SK-N-SH (cell line): ENCODE results near the gene ATPAF2. TPM values are rescaled to one million over a fixed set of nuclear protein-coding genes. Genes with fewer than 3 reads are reported as not detected.

Experiments
- CTCF ChIA-PET: fragments of 300-600, 350-600 bp; formaldehyde crosslinking; extraction: SDS; loops from one replicate; lab custom pipeline; 2021; lab: Yijun Ruan, JAX
- POLR2A ChIA-PET: fragments of 350-600 bp; sonication (Branson Sonifier 250); formaldehyde crosslinking; extraction: SDS; loops from one replicate; lab custom pipeline; 2020; ENCODE audit warnings: antibody characterized with exemption, inconsistent platforms; lab: Yijun Ruan, JAX
- DNase-seq: peaks from one replicate; pipeline ENCODE4 v3.0.0; 2012
- H2AFZ ChIP-seq: fragments of 200-600 bp; sonication (generic); 2 replicates; pipeline ENCODE4 v1.8.1; 2016; ENCODE audit warnings: antibody characterized with exemption, mild to moderate bottlenecking, low read depth
- H3F3A ChIP-seq: fragments of 200-600 bp; sonication (generic); replicated peaks from 2 replicates; pipeline ENCODE3; 2016; ENCODE audit warnings: antibody characterized with exemption, mild to moderate bottlenecking; ENCODE audit not compliant: insufficient read depth
- H3K27ac ChIP-seq, 2 experiments: fragments of 200-500 bp in 1 of 2; fragments of 200-600 bp in 1 of 2; sonication (Bioruptor generic) in 1 of 2; sonication (generic), shearing (Covaris generic) in 1 of 2; 2 replicates each; pipeline versions ENCODE4 v1.5.1 to v1.6.1; 2014 to 2016; ENCODE audit warnings: low read depth in 2 of 2, inconsistent platforms in 1 of 2, low read length in 1 of 2, mild to moderate bottlenecking in 1 of 2, mixed read lengths in 1 of 2
- H3K27me3 ChIP-seq: fragments of 200-600 bp; sonication (generic), shearing (Covaris generic); 2 replicates; pipeline ENCODE4 v1.6.1; 2016; ENCODE audit warnings: mixed run types; ENCODE audit not compliant: insufficient read depth
- H3K36me3 ChIP-seq, 2 experiments: fragments of 200-500 bp in 1 of 2; fragments of 200-600 bp in 1 of 2; sonication (Bioruptor generic) in 1 of 2; sonication (generic) in 1 of 2; replicated peaks in 1 of 2; 2 replicates each; pipeline versions ENCODE3 to v1.5.1; 2014 to 2016; ENCODE audit warnings: low read length in 1 of 2, mild to moderate bottlenecking in 1 of 2; ENCODE audit not compliant: insufficient read depth in 2 of 2, control insufficient read depth in 1 of 2
- H3K4me1 ChIP-seq, 2 experiments: fragments of 200-500 bp in 1 of 2; fragments of 200-600 bp in 1 of 2; sonication (Bioruptor generic) in 1 of 2; sonication (generic), shearing (Covaris generic) in 1 of 2; 2 replicates each; pipeline versions ENCODE4 v1.5.1 to v1.6.1; 2014 to 2016; ENCODE audit warnings: low read depth in 1 of 2, low read length in 1 of 2, mixed run types in 1 of 2; ENCODE audit not compliant: insufficient read depth in 2 of 2, control insufficient read depth in 1 of 2
- H3K4me2 ChIP-seq: fragments of 200-600 bp; sonication (generic), shearing (Covaris generic); 2 replicates; pipeline ENCODE4 v1.6.1; 2017; ENCODE audit warnings: mixed run types
- H3K4me3 ChIP-seq, 2 experiments: fragments of 200-500 bp in 1 of 2; fragments of 200-600 bp in 1 of 2; sonication (Bioruptor generic) in 1 of 2; sonication (generic), shearing (Covaris generic) in 1 of 2; 2 replicates each; pipeline versions ENCODE4 v1.5.1 to v1.8.1; 2014 to 2016; ENCODE audit warnings: low read depth in 2 of 2, inconsistent platforms in 1 of 2, low read length in 1 of 2, mild to moderate bottlenecking in 1 of 2, mixed read lengths in 1 of 2, moderate library complexity in 1 of 2
- H3K79me2 ChIP-seq: fragments of 200-600 bp; sonication (generic); 2 replicates; pipeline ENCODE4 v1.8.1; 2017; ENCODE audit warnings: mild to moderate bottlenecking; ENCODE audit not compliant: insufficient read depth
- H3K9ac ChIP-seq: fragments of 200-600 bp; sonication (generic); 2 replicates; pipeline ENCODE4 v1.6.1; 2017; ENCODE audit warnings: mixed run types
- H3K9me2 ChIP-seq: fragments of 200-600 bp; sonication (generic); 2 replicates; pipeline ENCODE4 v1.6.1; 2017; ENCODE audit warnings: mixed run types
- H3K9me3 ChIP-seq: fragments of 200-600 bp; sonication (generic); 2 replicates; pipeline ENCODE4 v1.6.1; 2017; ENCODE audit warnings: mixed run types, mild to moderate bottlenecking, moderate library complexity
- H4K20me1 ChIP-seq: fragments of 200-600 bp; sonication (generic); 2 replicates; pipeline ENCODE4 v1.6.1; 2017; ENCODE audit warnings: mild to moderate bottlenecking, mixed run types; ENCODE audit not compliant: insufficient read depth
- ELF1 ChIP-seq: IDR thresholded peaks from 2 replicates; pipeline ENCODE4 v1.4.0; 2012
- EP300 ChIP-seq, 2 experiments: IDR thresholded peaks; 2 replicates each; pipeline versions ENCODE4 v1.4.0 to v1.6.1; 2012; ENCODE audit warnings: borderline replicate concordance in 1 of 2, low read depth in 1 of 2, low read length in 1 of 2
- EZH2phosphoT487 ChIP-seq: fragments of 200-600 bp; sonication (generic); IDR thresholded peaks from 2 replicates; pipeline ENCODE4 v1.6.1; 2017; ENCODE audit warnings: low read depth, mixed run types, mild to moderate bottlenecking, antibody characterized with exemption, moderate library complexity, borderline replicate concordance
- IRF3 ChIP-seq: fragments of 150-350 bp; IDR thresholded peaks from 2 replicates; pipeline ENCODE4 v1.6.1; 2016; ENCODE audit warnings: mild to moderate bottlenecking, low read depth, low read length
- MXI1 ChIP-seq: IDR thresholded peaks from 2 replicates; pipeline ENCODE4 v1.6.1; 2012; ENCODE audit warnings: mild to moderate bottlenecking, low read depth, low read length, improper control_type of control experiment
- NFIC ChIP-seq: IDR thresholded peaks from 2 replicates; pipeline ENCODE4 v1.4.0; 2012; ENCODE audit warnings: borderline replicate concordance
- NRF1 ChIP-seq: IDR thresholded peaks from 2 replicates; pipeline ENCODE4 v1.6.1; 2012; ENCODE audit warnings: low read depth, mild to moderate bottlenecking, low read length
- REST ChIP-seq: IDR thresholded peaks from 2 replicates; pipeline ENCODE4 v1.6.1; 2012; ENCODE audit warnings: mild to moderate bottlenecking, low read depth, low read length, moderate library complexity
- TAF1 ChIP-seq: IDR thresholded peaks from 2 replicates; pipeline ENCODE4 v1.6.1; 2012; ENCODE audit warnings: low read depth, mild to moderate bottlenecking, low read length, moderate library complexity, borderline replicate concordance
- TCF12 ChIP-seq: IDR thresholded peaks from 2 replicates; pipeline ENCODE4 v1.4.0; 2012
- WGBS: methylation state at CpG from one replicate; pipeline ENCODE4 v1.1.6; 2017; ENCODE audit warnings: low lambda C conversion rate; 5-methylcytosine and 5-hydroxymethylcytosine counted together
- polyA plus RNA-seq, 3 experiments: library from polyadenylated mRNA; depleted of rRNA; stranded (reverse); fragments of >200 nt; gene quantifications; 2 replicates each; pipeline ENCODE4 v1.2.3, GENCODE V29; 2012
- TF ChIP-seq, protein P1 (sequence below): IDR thresholded peaks from 2 replicates; pipeline ENCODE4; 2012
- TF ChIP-seq, protein P2 (sequence below): IDR thresholded peaks from 2 replicates; pipeline ENCODE4 v1.4.0; 2012; ENCODE audit warnings: low read depth, borderline replicate concordance
- TF ChIP-seq, protein P3 (sequence below): fragments of 200-600 bp; sonication (generic); IDR thresholded peaks from 2 replicates; pipeline ENCODE4 v1.6.1; 2017; ENCODE audit warnings: antibody characterized with exemption, mild to moderate bottlenecking, moderate library complexity
- TF ChIP-seq, protein P4 (sequence below): IDR thresholded peaks from 2 replicates; pipeline ENCODE4 v1.4.0; 2012; ENCODE audit warnings: low read depth

ATPAF2 gene
- polyA plus RNA-seq, 1 of the 3 experiments (the other 2 are of a cell fraction), result 20.8 TPM

GRCh38 chr17:18038861-18039534, at the start of gene ATPAF2, which contains the start of gene GID4 (continued):
- TF ChIP-seq ELF1 (peak; percentile 43), NRF1 (peak; percentile 81), IRF3 (peak; percentile 88)
- TF ChIP-seq, protein P1, sequence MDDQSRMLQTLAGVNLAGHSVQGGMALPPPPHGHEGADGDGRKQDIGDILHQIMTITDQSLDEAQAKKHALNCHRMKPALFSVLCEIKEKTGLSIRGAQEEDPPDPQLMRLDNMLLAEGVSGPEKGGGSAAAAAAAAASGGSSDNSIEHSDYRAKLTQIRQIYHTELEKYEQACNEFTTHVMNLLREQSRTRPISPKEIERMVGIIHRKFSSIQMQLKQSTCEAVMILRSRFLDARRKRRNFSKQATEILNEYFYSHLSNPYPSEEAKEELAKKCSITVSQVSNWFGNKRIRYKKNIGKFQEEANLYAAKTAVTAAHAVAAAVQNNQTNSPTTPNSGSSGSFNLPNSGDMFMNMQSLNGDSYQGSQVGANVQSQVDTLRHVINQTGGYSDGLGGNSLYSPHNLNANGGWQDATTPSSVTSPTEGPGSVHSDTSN, result peak; percentile 95
- TF ChIP-seq, protein P2, sequence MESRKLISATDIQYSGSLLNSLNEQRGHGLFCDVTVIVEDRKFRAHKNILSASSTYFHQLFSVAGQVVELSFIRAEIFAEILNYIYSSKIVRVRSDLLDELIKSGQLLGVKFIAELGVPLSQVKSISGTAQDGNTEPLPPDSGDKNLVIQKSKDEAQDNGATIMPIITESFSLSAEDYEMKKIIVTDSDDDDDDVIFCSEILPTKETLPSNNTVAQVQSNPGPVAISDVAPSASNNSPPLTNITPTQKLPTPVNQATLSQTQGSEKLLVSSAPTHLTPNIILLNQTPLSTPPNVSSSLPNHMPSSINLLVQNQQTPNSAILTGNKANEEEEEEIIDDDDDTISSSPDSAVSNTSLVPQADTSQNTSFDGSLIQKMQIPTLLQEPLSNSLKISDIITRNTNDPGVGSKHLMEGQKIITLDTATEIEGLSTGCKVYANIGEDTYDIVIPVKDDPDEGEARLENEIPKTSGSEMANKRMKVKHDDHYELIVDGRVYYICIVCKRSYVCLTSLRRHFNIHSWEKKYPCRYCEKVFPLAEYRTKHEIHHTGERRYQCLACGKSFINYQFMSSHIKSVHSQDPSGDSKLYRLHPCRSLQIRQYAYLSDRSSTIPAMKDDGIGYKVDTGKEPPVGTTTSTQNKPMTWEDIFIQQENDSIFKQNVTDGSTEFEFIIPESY, result no peak

DNA sequence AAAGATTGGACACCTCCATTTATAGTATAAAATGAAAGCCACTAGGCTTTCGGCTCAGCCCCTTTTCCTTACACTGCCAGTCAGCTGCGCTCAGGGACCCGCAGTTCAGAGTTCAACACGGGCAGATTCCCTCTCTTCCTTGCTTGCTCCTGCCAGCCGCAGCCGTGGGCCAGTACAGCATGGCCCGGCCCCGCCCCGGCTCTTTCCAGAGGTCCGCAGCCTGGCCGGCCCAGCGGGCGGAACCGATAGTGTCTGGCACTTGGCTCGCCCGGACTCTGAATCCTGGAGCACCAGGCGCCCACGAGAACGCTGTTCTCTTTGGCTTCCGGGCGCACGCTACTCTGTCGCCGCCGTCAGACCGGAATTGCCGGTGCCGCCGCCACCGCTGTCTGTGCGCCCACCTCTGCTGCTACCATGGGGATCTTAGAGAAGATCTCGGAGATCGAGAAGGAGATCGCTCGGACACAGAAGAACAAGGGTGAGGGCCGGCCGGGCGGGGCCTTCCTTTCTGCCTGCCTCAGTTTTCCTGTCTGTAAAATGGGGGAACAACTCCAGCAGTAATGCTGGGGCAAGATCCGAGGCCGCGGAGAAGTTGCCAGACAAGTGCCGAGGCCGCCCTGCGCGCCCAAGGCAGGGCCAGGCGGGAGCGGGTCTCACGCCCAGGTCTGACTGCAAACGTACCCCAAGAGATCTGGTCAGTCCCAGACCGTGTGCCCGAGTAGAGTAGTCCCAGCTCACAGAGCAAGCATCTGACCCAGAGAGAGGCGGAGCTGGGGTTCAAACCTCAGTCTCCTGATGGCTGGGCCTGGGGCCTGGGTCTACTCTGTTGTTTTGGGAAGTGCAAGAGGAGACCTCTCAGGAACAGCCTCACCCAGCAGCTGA, 48.9 kb upstream of the ATPAF2 start, which contains the start of gene DRG2:
Gene DRG2 (plus strand): TSS at position 339 of the 882 bp plus-strand sequence. CDS start 76 bp downstream, at position 415.
- 3% methylated on average over 27 of the region's 52 CpGs for WGBS
- peaks cover 3 to 8% of the 10 kb centered on the region in 2 experiments for H3K36me3 ChIP-seq
- H2AFZ ChIP-seq, result peak within 1 kb of the TSS; percentile 99
- peaks cover 0 to 7% of the 10 kb centered on the region in 2 experiments; a peak in 1 of 4 replicates for H3K4me1 ChIP-seq
- POLR2A ChIA-PET, result no interaction called here
- peak within 1 kb of the TSS; percentile 93 for H3K4me2 ChIP-seq
- no peaks in the 10 kb centered on the region for H4K20me1 ChIP-seq
- no peaks in the 10 kb centered on the region for H3K9me2 ChIP-seq
- DNase-seq, result peak; percentile 94
- peak within 1 kb of the TSS; percentile 82 for H3K9ac ChIP-seq
- peak within 1 kb of the TSS; percentile 51 to 68 for H3K27ac ChIP-seq
- no peaks in the 10 kb centered on the region for H3K9me3 ChIP-seq
- H3K4me3 ChIP-seq, result peak within 1 kb of the TSS; percentile 78 to 96
- peaks cover 23% of the 10 kb centered on the region for H3K79me2 ChIP-seq
- no peaks in the 10 kb centered on the region for H3F3A ChIP-seq
- H3K27me3 ChIP-seq, result no peaks in the 10 kb centered on the region
- CTCF ChIA-PET, result interaction anchor here (1.0 to 1.2 kb wide), 2 partner anchors 52 to 166 kb away, joined by 3 read pairs; no protein-coding TSS in a partner anchor
- TF ChIP-seq, protein P1, result peak; percentile 49
- TF ChIP-seq EP300 (IDR thresholded peaks at IDR 0.05; ENCODE audit: borderline replicate concordance in 1 of 2, low read depth in 1 of 2, low read length in 1 of 2), result peak in 1 of 2 experiments; percentile 61; a peak in 1 of 4 replicates
- no peak for TF ChIP-seq EZH2phosphoT487
- TF ChIP-seq, protein P3, sequence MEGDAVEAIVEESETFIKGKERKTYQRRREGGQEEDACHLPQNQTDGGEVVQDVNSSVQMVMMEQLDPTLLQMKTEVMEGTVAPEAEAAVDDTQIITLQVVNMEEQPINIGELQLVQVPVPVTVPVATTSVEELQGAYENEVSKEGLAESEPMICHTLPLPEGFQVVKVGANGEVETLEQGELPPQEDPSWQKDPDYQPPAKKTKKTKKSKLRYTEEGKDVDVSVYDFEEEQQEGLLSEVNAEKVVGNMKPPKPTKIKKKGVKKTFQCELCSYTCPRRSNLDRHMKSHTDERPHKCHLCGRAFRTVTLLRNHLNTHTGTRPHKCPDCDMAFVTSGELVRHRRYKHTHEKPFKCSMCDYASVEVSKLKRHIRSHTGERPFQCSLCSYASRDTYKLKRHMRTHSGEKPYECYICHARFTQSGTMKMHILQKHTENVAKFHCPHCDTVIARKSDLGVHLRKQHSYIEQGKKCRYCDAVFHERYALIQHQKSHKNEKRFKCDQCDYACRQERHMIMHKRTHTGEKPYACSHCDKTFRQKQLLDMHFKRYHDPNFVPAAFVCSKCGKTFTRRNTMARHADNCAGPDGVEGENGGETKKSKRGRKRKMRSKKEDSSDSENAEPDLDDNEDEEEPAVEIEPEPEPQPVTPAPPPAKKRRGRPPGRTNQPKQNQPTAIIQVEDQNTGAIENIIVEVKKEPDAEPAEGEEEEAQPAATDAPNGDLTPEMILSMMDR, result no peak; the same call in 1 of the 2 replicates
- TF ChIP-seq TAF1, result peak; percentile 97
- peak; percentile 92 for TF ChIP-seq MXI1
- TF ChIP-seq ELF1, result peak; percentile 80
- peak; percentile 40; the same call in 1 of the 2 replicates for TF ChIP-seq TCF12
- TF ChIP-seq NFIC, result peak; percentile 56; the same call in 1 of the 2 replicates
- TF ChIP-seq, protein P4, sequence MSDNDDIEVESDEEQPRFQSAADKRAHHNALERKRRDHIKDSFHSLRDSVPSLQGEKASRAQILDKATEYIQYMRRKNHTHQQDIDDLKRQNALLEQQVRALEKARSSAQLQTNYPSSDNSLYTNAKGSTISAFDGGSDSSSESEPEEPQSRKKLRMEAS, result peak; percentile 95
- TF ChIP-seq REST, result peak; percentile 67
